Colon (tissue), 2 donors: ENCODE measurements around the gene ARHGEF38.

Source experiments
- FAIRE-seq: peaks from 2 replicates; lab custom pipeline; 2012; peaks lifted over from hg19 to GRCh38; lab: Jason Lieb, UNC
- donor health status: control.
- donor health status: control.

Gene ARHGEF38, protein sequence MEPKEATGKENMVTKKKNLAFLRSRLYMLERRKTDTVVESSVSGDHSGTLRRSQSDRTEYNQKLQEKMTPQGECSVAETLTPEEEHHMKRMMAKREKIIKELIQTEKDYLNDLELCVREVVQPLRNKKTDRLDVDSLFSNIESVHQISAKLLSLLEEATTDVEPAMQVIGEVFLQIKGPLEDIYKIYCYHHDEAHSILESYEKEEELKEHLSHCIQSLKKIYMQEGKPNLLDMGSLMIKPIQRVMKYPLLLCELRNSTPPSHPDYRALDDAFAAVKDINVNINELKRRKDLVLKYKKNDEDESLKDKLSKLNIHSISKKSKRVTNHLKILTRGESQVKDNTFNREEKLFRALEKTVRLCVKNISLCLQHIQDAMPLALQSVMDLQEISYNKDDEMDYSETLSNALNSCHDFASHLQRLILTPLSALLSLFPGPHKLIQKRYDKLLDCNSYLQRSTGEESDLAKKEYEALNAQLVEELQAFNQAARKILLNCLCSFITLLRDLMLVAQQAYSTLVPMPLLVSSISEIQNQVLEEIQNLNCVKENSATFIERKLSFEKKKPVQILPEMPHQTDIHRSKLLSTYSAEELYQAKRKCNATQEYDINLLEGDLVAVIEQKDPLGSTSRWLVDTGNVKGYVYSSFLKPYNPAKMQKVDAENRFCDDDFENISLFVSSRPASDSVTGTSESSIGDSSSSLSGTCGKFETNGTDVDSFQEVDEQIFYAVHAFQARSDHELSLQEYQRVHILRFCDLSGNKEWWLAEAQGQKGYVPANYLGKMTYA

DNA sequence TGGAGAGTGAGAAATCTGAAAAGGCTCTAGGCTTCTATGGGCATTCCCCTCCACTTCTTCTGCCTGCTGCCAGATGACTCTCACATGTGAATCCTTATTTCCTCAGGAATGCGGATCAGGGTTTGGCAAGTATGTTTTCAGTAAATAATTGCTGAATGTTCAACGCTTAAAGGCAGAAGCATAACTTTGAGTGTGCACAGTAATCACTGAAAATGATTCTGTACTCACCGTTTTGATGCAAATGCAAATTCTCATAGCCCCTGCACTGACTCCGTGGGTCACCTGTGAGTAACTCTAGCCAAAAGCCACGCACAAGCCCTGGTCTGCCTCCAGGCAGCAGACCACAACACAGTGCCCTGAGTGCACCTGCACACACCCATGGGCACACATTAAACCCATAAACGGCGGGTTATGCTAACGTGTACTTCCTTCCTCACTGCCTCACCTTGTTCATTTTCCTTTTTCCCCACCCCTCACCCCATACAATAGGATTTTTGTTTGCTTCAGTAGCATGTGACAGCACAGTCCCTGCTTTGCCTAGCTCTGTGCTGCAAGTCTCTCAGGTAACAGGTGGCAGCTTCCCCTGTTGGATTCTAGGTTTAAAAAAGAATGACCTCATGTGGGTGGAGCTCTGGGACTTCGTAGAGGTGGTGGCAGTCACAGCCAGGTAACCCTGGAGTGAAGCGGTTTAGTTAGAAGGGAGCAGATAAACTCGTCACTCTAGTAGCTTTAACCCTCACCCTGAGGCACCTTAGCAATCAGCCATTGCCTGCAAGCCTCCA is at the start of gene ARHGEF38:
Gene ARHGEF38 (plus strand): TSS at position 656 of the 782 bp plus-strand sequence. CDS start 146 bp downstream, outside the sequence.
- FAIRE-seq: peak; percentile 5

DNA sequence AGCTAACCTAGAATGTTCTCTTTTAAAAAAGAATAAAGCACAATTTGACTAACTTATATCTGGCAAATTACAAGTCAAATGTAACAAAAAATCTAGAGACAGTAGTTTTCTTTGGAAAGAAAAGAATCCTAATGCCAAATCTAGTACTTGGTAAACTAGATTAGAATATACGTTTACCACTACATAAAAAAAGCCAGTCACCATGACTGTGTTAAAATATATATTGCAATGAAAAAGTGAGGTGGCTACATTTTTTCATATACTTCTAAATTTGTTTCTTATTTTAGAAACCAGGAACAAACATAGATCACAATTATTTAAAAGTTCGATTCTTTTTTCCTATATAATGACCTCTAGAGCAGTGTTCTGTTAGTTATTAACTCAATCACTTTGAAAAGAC is 48.9 kb upstream of the ARHGEF38 start:
- no peak for FAIRE-seq

DNA sequence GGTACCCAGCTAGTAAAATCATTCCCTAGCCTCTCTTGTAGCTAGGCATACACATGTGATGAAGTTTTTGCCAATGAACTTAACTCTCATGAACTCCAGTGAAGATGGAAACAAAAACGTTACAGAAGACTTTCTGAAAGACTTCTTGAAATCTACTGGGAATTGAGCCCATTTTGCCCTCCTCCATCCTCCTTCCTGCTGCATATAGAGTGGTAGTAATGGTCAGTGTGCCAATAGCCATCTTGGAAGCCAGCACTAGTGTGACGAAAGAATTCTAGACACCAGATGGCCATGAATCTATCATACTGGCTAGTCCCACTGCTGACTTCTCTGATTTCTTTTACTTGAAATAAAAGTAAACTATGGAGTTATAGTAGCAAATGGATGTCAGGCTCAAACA is 47.7 kb upstream of the ARHGEF38 start:
- no peak for FAIRE-seq

DNA sequence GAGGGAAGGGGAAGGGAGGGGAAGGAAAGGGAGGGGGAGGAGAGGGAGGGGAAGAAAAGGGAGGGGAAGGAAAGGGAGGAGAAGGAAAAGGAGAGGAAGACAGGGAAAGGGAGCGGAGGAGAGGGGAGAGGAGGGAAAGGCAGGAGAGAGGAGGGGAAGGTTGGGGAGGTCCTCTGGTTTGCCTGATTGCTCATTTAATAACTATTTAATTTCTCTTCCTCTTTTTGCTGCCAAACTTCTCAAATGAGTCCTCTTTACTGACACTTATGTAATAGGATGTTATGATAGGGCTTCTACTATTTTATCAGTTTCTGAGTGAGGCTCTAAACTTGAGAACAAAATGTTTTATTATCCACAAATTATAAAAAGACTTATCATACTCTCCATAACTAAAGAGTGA is 43.1 kb upstream of the ARHGEF38 start:
- no peak for FAIRE-seq

DNA sequence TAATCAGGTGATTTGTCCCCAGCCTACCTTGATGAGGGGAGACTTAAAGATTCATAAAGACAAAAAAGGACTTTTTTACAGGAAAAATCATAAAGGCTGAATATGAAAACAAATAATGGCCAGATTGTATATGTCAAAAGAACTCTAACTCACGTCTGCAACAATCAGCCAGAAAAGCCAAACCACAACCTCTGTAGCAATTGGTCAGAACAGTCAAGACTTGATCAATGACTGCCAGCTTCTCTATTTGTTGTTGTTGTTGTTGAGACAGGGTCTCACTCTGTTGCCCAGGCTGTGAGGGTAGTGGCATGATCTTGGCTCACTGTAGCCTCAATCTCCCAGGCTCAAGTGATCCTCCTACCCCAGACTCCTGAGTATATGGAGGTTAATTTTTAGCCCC is 42.7 kb upstream of the ARHGEF38 start:
- FAIRE-seq: no peak

DNA sequence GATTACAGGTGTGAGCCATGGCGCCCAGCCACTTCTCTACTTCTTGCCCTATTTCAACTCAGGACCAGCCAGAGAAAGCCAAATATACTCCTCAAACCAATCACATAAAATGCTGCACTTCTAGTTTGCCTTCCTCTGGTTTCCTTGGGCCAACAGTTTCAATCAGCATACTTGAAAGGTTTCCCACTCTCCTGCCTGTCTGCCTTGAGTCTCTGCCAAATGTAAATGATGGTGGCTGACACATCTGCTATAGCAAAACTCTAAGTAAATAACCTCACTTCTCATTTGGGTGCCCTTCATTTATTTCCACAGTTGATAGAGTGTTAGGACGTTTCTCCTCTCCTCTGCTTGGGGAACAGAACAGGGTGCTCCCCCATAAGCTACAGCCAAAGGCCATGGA is 42.2 kb upstream of the ARHGEF38 start:
- no peak for FAIRE-seq

DNA sequence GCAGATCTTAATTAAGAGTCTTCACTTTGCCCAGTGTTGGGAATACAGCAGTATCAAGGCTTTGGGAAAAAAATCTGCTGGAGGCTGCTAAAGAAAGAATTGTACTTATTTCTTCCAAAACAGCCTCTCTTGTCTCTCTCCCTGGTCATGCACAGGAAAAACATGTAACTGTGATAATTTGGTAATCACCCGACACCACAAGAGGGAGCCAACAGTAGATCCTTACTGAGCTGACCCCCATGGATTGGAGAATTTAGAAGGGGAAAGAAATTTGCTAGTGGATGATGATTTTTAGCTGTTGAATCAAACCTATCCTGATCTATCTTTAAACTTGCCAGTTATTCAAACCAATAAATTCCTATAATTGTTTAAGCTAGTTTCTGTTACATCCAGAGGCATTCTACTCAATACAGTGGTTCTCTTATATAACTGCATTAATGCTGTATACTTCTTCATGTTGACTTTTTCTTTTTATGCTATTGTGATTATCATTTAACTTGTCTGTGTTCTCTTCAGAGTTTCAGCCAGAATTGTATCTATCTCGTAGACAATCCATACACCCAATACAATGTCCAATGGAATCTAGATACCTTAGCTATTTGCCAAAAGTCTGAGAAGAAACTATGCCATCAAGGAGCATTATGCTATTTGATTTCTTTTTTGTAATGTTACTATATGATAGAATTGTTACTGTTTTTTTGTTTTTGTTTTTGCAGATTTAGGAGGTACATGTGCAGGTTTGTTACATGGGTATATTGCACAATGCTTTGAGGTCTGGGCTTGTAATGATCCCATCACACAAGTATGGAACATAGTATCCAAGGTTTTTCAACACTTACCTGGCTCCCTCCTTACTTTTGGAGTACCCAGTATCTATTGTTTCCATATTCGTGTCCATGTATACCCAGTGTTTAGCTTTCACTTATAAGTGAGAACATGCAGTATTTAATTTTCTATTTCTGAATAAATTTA is 31.3 kb upstream of the ARHGEF38 start:
- FAIRE-seq: no peak

DNA sequence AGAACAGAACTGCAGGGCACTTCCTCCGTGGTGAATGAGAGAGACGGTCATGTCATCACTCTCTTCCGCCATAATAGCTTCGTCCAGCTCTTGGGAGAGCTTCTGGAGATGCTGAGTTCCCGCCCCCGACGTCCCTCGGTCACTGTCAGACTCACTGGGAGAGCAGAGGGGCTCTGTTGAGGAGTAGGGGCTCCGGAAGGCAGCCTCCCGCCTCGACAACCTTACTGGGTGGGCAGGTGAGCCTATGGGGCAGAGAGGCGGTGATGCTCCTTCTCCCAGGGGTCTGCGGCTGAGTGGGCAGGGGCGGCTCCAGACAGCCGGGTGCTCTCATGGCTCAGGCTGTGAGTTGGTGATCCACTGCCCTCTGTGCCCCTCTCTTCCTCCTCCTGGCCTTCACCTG is 25.8 kb upstream of the ARHGEF38 start:
- no peak for FAIRE-seq

DNA sequence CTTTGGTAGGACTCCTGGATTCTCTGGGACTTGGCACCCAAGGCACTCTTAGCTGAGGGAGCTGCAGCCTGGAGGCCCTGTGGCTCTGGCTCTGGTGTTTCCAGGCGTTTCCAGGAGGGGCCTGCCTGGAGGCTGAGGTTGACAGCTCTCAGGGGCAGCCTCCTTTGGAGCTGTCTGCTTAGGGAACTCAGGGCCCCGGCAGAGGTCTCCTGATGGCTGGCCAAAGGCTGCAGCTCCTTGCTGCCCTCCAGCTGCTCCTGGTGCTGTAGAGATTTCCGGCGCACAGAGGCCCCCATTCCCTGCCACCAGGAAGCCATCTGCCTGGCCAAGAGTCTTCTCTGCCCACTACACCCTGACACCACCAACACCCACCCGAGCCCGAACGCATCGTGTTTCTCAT is 25.3 kb upstream of the ARHGEF38 start:
- FAIRE-seq: no peak

DNA sequence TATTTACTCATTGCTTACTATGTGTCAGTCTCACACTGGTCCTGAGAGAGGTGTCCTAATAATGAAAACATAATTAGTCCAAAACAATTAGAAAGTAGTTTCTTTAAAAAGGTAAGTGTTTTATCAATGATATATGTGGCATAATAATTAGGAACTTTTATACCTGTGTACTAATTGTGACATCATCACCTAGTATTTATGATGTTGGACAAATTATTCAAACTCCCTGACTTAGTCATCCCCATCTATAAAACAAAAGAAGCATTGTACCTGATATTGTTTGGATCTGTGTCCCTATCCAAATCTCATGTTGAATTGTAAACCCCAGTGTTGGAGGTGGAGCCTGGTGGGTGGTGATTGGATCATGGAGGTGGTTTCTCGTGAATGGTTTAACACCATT is 15.8 kb upstream of the ARHGEF38 start:
- no peak for FAIRE-seq

DNA sequence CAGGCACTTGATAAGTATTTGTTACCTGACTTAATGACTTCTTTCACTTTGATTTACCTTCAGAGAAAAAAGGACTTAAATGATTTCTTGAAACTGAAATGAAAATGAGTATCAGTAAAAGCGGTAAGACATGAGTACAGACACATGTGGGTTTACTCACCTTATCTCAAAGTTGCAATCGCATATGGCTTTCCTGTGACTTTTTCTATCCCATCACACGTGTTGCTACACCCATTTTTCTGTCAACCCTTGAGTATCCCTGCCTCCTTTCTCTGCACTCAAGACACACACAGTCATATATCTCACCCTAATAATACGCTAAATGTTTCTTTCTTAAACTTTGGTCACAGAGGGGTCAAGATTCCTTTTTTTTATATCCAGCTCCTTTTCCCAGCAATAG is 11.0 kb upstream of the ARHGEF38 start:
- FAIRE-seq: no peak

DNA sequence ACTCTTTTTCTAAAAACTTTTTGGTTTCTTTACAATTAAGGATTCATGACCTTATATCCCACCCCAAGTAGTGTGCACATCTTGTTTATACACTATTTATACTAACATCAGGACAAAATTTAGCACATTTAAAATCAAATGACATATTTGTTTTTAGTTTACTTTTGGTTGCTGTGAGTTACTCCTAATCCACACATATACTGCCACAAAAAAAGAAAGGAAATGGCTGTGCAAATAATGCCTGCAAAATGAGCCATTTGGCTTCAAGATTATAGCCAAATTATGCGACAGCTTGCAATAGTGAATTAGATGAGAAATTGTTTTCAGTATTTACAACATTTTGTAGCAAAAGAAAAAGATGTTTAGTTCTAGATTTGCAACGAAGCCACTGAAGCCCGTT is 10.4 kb upstream of the ARHGEF38 start:
- no peak for FAIRE-seq

DNA sequence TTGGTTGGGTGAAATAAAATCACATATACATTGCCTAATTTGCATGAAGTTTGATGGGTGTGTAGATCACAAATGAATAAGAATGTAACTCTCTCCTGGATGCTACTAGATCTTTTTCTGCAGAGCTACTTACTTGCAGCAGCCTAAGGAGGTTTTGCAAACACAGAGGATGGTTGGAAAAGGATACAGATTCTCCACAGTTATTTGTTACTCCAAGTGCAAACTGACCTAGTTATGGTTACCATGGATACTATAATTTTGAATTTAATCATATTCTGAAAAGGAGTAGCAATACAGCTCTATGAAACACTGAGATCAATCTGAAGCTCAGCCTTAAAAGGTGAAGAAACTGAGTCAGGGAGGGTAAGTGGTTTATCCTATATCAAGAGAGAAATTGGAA is 9.1 kb upstream of the ARHGEF38 start:
- no peak for FAIRE-seq

DNA sequence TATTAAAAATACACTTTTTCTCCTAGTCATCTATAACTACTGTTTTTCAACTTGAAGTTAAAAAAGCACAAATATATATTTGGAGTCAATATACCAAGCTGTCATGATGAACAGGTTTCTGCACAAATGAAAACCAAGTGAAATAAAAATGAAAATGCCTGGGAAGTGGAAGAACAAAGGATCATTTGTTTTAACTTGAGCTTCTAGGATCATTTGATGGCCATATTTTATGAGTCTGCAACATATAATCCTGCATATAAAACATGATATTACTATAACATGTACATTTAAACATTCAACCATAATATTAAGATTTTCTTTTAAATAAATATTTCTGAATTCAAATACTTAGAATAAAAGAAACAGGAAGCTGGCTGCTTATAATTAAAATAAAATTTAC is 8.5 kb upstream of the ARHGEF38 start:
- peak; percentile 64 for FAIRE-seq

DNA sequence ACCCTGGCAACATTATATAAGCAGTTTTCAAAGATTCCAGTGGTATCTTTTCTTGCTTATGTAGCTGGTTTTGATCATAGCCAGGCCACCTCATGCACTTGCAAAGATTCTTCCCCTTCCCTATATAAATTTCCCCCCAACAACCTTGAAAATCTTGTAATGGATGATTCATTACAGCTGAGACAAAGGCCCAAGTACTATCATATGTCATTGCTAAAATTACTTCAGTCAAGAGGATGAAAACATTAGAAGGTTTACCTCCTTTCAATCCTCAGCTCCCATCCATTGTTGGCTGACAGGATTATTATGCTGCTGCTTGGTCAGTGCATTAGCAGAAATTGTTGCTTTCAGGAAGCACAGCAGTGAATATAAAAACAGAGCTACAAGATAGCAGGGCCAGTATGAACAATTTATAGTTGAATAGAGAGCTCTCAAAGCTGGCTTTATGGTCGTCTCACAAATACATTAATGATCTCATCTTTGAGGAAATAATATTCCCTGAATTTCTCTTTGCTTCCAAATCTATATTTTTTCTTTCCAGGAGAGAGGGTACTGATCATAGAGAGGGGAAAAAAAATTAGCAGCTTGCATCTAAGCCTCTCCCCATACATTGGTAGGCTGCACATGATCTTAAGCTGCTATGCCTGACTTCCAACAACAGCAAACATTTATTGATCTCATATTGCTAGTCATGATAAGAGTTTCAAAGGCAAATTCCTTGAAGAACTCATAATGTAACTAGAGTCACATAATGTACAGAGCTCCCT is 7.7 kb upstream of the ARHGEF38 start:
- FAIRE-seq: no peak

DNA sequence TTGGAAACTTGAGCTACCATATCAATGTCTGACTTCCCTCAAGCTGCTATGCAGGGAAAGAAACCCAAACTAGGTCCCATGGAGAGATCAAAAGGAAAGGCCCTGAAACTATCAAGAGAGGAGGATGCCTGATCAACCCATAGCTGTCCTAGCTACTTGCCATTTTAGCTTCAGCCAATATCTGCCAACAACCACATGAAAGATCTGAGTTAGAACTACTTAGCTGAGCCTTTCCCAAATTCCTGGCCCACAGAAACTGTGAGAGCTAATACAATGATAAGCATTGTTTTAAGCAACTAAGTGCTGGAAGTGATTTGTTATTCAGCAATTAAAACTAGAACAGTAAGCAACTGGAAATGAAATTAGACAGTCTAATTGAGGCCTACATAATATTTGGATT is 6.3 kb upstream of the ARHGEF38 start:
- FAIRE-seq: no peak

DNA sequence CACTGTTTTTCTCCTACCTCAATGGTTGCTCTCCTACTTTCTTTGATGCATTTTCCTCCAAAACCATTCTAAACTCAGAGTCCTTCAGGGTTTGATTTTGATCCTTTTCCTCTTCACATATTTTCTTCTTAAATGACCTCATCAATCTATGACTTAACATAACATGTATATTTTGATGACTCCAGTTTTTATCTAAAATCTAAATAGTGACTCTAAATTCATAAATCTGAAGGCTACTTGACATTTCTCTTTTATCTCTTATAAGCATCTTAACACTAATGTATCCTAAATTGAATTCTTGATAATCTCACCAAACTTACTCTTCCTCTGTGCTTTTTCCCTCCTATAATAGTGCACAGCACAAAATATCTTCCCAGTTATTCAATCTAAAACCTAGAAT is 4.7 kb upstream of the ARHGEF38 start:
- FAIRE-seq: no peak

DNA sequence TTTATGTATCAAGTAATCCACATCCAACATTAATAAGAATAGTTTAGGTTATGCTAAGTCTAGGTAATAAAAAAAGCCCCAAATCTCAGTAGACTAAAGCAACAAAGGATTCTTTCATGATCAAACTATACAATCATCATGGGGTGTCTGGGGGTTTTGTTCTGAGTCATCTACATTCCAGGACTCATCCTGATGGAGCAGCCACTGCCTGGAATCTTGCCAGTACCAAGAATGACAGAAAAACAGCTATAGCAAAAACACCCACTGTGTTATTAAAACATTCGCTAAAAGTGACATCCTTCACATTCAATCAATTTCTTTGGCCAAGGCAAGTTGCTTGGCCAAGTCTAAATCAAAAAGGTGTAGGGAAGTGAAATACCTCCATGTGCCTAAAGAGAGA is 3.9 kb upstream of the ARHGEF38 start:
- no peak for FAIRE-seq

DNA sequence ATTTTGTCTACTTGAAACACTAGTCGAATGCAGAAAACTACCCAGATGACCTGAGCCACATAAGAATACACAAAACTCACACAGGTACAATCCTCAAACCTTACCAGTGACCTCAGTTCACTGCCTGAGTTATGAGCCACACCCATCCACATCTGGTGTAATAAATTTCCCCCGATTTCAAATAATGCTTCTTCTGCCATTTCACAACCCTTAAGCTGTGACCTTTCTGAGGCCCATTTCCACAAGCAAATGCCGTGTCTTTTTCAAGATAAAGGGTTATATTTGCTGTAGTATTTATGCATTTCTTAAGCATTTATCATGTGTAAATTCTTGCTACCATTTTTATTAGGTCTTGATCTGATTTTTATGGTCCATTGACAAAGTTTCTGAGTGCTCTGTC is 1.8 kb upstream of the ARHGEF38 start:
- FAIRE-seq: no peak

DNA sequence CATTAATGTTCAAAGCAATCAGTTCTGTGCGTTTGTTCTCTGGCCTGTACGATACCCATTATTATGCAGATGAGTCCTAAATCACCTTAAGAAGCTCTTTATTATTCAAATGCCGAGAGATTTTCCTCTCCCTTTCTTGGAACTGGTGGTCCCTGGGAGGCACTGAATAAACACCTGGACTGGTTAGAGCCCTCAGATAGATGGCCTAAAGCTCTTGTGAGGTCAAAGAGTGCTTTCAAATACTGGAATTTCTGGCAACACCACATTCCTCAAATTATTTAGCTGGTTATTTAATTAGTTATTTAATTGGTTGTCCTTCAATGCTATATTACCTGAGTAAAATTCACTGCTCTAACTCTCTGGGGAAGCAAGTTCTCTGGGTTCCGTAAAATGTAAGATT is 3.0 kb downstream of the ARHGEF38 start:
- no peak for FAIRE-seq

DNA sequence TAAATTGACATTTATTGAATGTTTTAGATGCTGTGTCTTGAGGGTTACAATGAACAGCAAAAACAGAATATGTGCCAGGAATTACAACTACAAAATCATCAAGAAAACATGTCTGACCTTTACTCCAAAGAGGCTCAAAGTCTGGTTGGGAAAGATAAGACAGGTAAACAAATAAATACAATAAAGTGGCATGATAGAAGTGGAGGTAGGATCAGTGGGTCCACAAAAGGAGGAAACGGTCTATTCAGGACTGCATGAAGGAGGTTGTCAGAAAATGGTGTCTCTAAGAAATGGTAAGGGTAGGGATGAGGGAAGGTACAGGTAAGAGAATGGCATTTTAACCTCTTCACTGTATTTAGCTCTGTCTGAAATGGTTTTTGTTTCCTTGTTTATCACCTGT is 3.8 kb downstream of the ARHGEF38 start:
- no peak for FAIRE-seq
